ENCODE measurements around the gene ABHD17B.

Gene ABHD17B

GRCh38 chr9:71915495-71915894 lies 4.5 kb upstream of the ABHD17B start:
- ChIA-PET CTCF (interaction anchor here (1.1 to 1.7 kb wide), 5 partner anchors 9 to 96 kb away, joined by 4 to 6 read pairs (median 4); no protein-coding TSS in a partner anchor), POLR2A (no interaction called here)
- Histone ChIP-seq H3K9me3 (ENCODE audit: control extremely low read depth in 1 of 5, control insufficient read depth in 4 of 5, insufficient read depth in 2 of 5, low read depth in 1 of 5, low read length in 4 of 5) (no peaks in the 10 kb centered on the region), H3K4me1 (ENCODE audit: control extremely low read depth in 1 of 4, control insufficient read depth in 4 of 4, insufficient read depth in 4 of 4, low read length in 3 of 4) (peaks cover 6 to 23% (median 16%) of the 10 kb centered on the region in 4 experiments), H3K4me3 (ENCODE audit: control insufficient read depth in 1 of 7, extremely low read depth in 1 of 7, insufficient read depth in 4 of 7, low read depth in 2 of 7, low read length in 6 of 7) (no peak overlapping the region), H3K36me3 (ENCODE audit: control insufficient read depth in 4 of 4, insufficient read depth in 4 of 4, low read length in 3 of 4) (peaks cover 0 to 4% (median 3%) of the 10 kb centered on the region in 4 experiments), H3K27ac (ENCODE audit: insufficient read depth in 1 of 2, low read depth in 1 of 2, low read length in 2 of 2, poor library complexity in 1 of 2, severe bottlenecking in 2 of 2) (no peak overlapping the region), H3K27me3 (replicated peaks in 2 of 5; ENCODE audit: control insufficient read depth in 4 of 5, insufficient read depth in 5 of 5, low read length in 4 of 5) (no peaks in the 10 kb centered on the region)
- DNase-seq = no peak

- ChIA-PET CTCF (interaction anchor here (0.7 to 1.6 kb wide), 5 partner anchors 12 to 105 kb away, joined by 3 to 5 read pairs (median 3); no protein-coding TSS in a partner anchor), POLR2A (interaction anchor here (1.1 kb wide), 1 partner anchor 20 kb away, joined by 5 read pairs; no protein-coding TSS in a partner anchor)
- peak overlapping the region; percentile 46 to 68 for H3K27ac ChIP-seq (ENCODE audit: insufficient read depth in 1 of 2, low read depth in 1 of 2, low read length in 2 of 2, poor library complexity in 1 of 2, severe bottlenecking in 2 of 2)
- WGBS (ENCODE audit: insufficient coverage) = 0% methylated on average over 4 of the region's 9 CpGs
- no peaks in the 10 kb centered on the region for H3K27me3 ChIP-seq (replicated peaks in 2 of 5; ENCODE audit: control insufficient read depth in 4 of 5, insufficient read depth in 5 of 5, low read length in 4 of 5)
- H3K9me3 ChIP-seq (ENCODE audit: control extremely low read depth in 1 of 5, control insufficient read depth in 4 of 5, insufficient read depth in 2 of 5, low read depth in 1 of 5, low read length in 4 of 5) = no peaks in the 10 kb centered on the region
- H3K4me1 ChIP-seq (ENCODE audit: control extremely low read depth in 1 of 4, control insufficient read depth in 4 of 4, insufficient read depth in 4 of 4, low read length in 3 of 4) = peaks cover 18 to 39% (median 26%) of the 10 kb centered on the region in 4 experiments
- DNase-seq = peak in 2 of 3 donors; percentile 25 to 33
- H3K36me3 ChIP-seq (ENCODE audit: control insufficient read depth in 4 of 4, insufficient read depth in 4 of 4, low read length in 3 of 4) = no peaks in the 10 kb centered on the region
- peak overlapping the region; percentile 93 to 99 (median 98) for H3K4me3 ChIP-seq (ENCODE audit: control insufficient read depth in 1 of 7, extremely low read depth in 1 of 7, insufficient read depth in 4 of 7, low read depth in 2 of 7, low read length in 6 of 7)
Observed at GRCh38 chr9:71911908-71912335, 929 bp upstream of the ABHD17B start.

GRCh38 chr9:71910650-71911060 lies 338 bp downstream of the ABHD17B start:
- under 1% methylated on average over 43 of the region's 56 CpGs for WGBS (ENCODE audit: insufficient coverage)
- Histone ChIP-seq H3K27me3 (replicated peaks in 2 of 5; ENCODE audit: control insufficient read depth in 4 of 5, insufficient read depth in 5 of 5, low read length in 4 of 5) (no peaks in the 10 kb centered on the region), H3K36me3 (ENCODE audit: control insufficient read depth in 4 of 4, insufficient read depth in 4 of 4, low read length in 3 of 4) (peaks cover 0 to 5% (median under 1%) of the 10 kb centered on the region in 4 experiments), H3K9me3 (ENCODE audit: control extremely low read depth in 1 of 5, control insufficient read depth in 4 of 5, insufficient read depth in 2 of 5, low read depth in 1 of 5, low read length in 4 of 5) (no peaks in the 10 kb centered on the region), H3K4me3 (ENCODE audit: control insufficient read depth in 1 of 7, extremely low read depth in 1 of 7, insufficient read depth in 4 of 7, low read depth in 2 of 7, low read length in 6 of 7) (peak overlapping the region; percentile 93 to 99 (median 96)), H3K27ac (ENCODE audit: insufficient read depth in 1 of 2, low read depth in 1 of 2, low read length in 2 of 2, poor library complexity in 1 of 2, severe bottlenecking in 2 of 2) (peak overlapping the region; percentile 80 to 90), H3K4me1 (ENCODE audit: control extremely low read depth in 1 of 4, control insufficient read depth in 4 of 4, insufficient read depth in 4 of 4, low read length in 3 of 4) (peaks cover 18 to 43% (median 26%) of the 10 kb centered on the region in 4 experiments)
- no peak for DNase-seq
- CTCF ChIA-PET = interaction anchor here (0.7 to 1.5 kb wide), 7 partner anchors 11 to 104 kb away, joined by 3 to 7 read pairs (median 4); no protein-coding TSS in a partner anchor
- POLR2A ChIA-PET = interaction anchor here (0.6 to 1.2 kb wide), 6 partner anchors 12 to 142 kb away, joined by 3 to 4 read pairs (median 3); partner anchors contain the start of gene CEMIP2

- Histone ChIP-seq H3K27ac (ENCODE audit: insufficient read depth in 1 of 2, low read depth in 1 of 2, low read length in 2 of 2, poor library complexity in 1 of 2, severe bottlenecking in 2 of 2) (peak overlapping the region; percentile 80 to 90), H3K36me3 (ENCODE audit: control insufficient read depth in 4 of 4, insufficient read depth in 4 of 4, low read length in 3 of 4) (peaks cover 0 to 6% (median 4%) of the 10 kb centered on the region in 4 experiments), H3K27me3 (replicated peaks in 2 of 5; ENCODE audit: control insufficient read depth in 4 of 5, insufficient read depth in 5 of 5, low read length in 4 of 5) (no peaks in the 10 kb centered on the region), H3K4me1 (ENCODE audit: control extremely low read depth in 1 of 4, control insufficient read depth in 4 of 4, insufficient read depth in 4 of 4, low read length in 3 of 4) (peaks cover 18 to 47% (median 26%) of the 10 kb centered on the region in 4 experiments), H3K9me3 (ENCODE audit: control extremely low read depth in 1 of 5, control insufficient read depth in 4 of 5, insufficient read depth in 2 of 5, low read depth in 1 of 5, low read length in 4 of 5) (no peaks in the 10 kb centered on the region), H3K4me3 (ENCODE audit: control insufficient read depth in 1 of 7, extremely low read depth in 1 of 7, insufficient read depth in 4 of 7, low read depth in 2 of 7, low read length in 6 of 7) (peak overlapping the region; percentile 93 to 99 (median 96))
- ChIA-PET CTCF (interaction anchor here (1.4 kb wide), 1 partner anchor 103 kb away, joined by 5 read pairs; no protein-coding TSS in a partner anchor), POLR2A (interaction anchor here (0.6 to 1.2 kb wide), 3 partner anchors 11 to 141 kb away, joined by 3 to 4 read pairs (median 3); partner anchors contain the start of gene CEMIP2)
- peak; percentile 28 to 51 (median 33) for DNase-seq
- WGBS (ENCODE audit: insufficient coverage) = under 1% methylated on average over 36 of the region's 47 CpGs
Observed at GRCh38 chr9:71909887-71910649, 925 bp downstream of the ABHD17B start.

GRCh38 chr9:71908825-71909224 lies 2.2 kb downstream of the ABHD17B start:
- no CpG with 5 or more reads among the region's 1 CpG for WGBS (ENCODE audit: insufficient coverage)
- Histone ChIP-seq H3K36me3 (ENCODE audit: control insufficient read depth in 4 of 4, insufficient read depth in 4 of 4, low read length in 3 of 4) (peaks cover 0 to 6% (median 5%) of the 10 kb centered on the region in 4 experiments), H3K27me3 (replicated peaks in 2 of 5; ENCODE audit: control insufficient read depth in 4 of 5, insufficient read depth in 5 of 5, low read length in 4 of 5) (no peaks in the 10 kb centered on the region), H3K4me1 (ENCODE audit: control extremely low read depth in 1 of 4, control insufficient read depth in 4 of 4, insufficient read depth in 4 of 4, low read length in 3 of 4) (peaks cover 21 to 56% (median 31%) of the 10 kb centered on the region in 4 experiments), H3K4me3 (ENCODE audit: control insufficient read depth in 1 of 7, extremely low read depth in 1 of 7, insufficient read depth in 4 of 7, low read depth in 2 of 7, low read length in 6 of 7) (peak overlapping the region in 6 of 7 experiments; percentile 93 to 99 (median 96)), H3K9me3 (ENCODE audit: control extremely low read depth in 1 of 5, control insufficient read depth in 4 of 5, insufficient read depth in 2 of 5, low read depth in 1 of 5, low read length in 4 of 5) (no peaks in the 10 kb centered on the region), H3K27ac (ENCODE audit: insufficient read depth in 1 of 2, low read depth in 1 of 2, low read length in 2 of 2, poor library complexity in 1 of 2, severe bottlenecking in 2 of 2) (peak overlapping the region; percentile 80 to 90)
- no peak for DNase-seq
- ChIA-PET POLR2A (no interaction called here), CTCF (interaction anchor here (0.9 kb wide), 1 partner anchor 56 kb away, joined by 3 read pairs; no protein-coding TSS in a partner anchor)

GRCh38 chr9:71904076-71904475 lies 6.9 kb downstream of the ABHD17B start:
- Histone ChIP-seq H3K9me3 (ENCODE audit: control extremely low read depth in 1 of 5, control insufficient read depth in 4 of 5, insufficient read depth in 2 of 5, low read depth in 1 of 5, low read length in 4 of 5) (no peaks in the 10 kb centered on the region), H3K27ac (ENCODE audit: insufficient read depth in 1 of 2, low read depth in 1 of 2, low read length in 2 of 2, poor library complexity in 1 of 2, severe bottlenecking in 2 of 2) (no peak overlapping the region), H3K4me3 (ENCODE audit: control insufficient read depth in 1 of 7, extremely low read depth in 1 of 7, insufficient read depth in 4 of 7, low read depth in 2 of 7, low read length in 6 of 7) (peak overlapping the region in 1 of 7 experiments; percentile 10), H3K4me1 (ENCODE audit: control extremely low read depth in 1 of 4, control insufficient read depth in 4 of 4, insufficient read depth in 4 of 4, low read length in 3 of 4) (peaks cover 37 to 78% (median 51%) of the 10 kb centered on the region in 4 experiments), H3K36me3 (ENCODE audit: control insufficient read depth in 4 of 4, insufficient read depth in 4 of 4, low read length in 3 of 4) (peaks cover 0 to 6% (median 5%) of the 10 kb centered on the region in 4 experiments), H3K27me3 (replicated peaks in 2 of 5; ENCODE audit: control insufficient read depth in 4 of 5, insufficient read depth in 5 of 5, low read length in 4 of 5) (no peaks in the 10 kb centered on the region)
- POLR2A ChIA-PET = no interaction called here
- 17% methylated on average over 1 of the region's 2 CpGs for WGBS (ENCODE audit: insufficient coverage)
- CTCF ChIA-PET = interaction anchor here (0.9 to 1.5 kb wide), 6 partner anchors 13 to 97 kb away, joined by 3 to 8 read pairs (median 4); no protein-coding TSS in a partner anchor
- DNase-seq = no peak
